Psoas muscle (tissue), 8 donors: ENCODE measurements around the gene CCDC141. TPM values are rescaled to one million over a fixed set of nuclear protein-coding genes. Genes with fewer than 3 reads are reported as not detected.

Experiments used
- ATAC-seq, 4 donors: fragments of 200-7000 bp; cut with Tn5 transposase; one replicate each; pipeline ENCODE4 v1.9.1; 2020; ENCODE audit warnings: moderate library complexity in 3 of 4, mild to moderate bottlenecking in 2 of 4
- DNase-seq, 2 donors: peaks; one replicate each; pipeline ENCODE4 v3.0.0-alpha.2; 2020
- H3K27ac ChIP-seq: fragments of 200-600 bp; one replicate; pipeline ENCODE4 v1.8.0; 2022
- H3K27me3 ChIP-seq, 3 donors: fragments of 200-600 bp in 1 of 3; one replicate each; pipeline versions ENCODE4 v1.6.1 to v1.8.0; 2013 to 2022; ENCODE audit warnings: low read length in 2 of 3, mild to moderate bottlenecking in 2 of 3, moderate library complexity in 1 of 3; ENCODE audit not compliant: insufficient read depth in 3 of 3
- H3K36me3 ChIP-seq, 2 donors: fragments of 200-600 bp in 1 of 2; one replicate each; pipeline versions ENCODE4 v1.6.1 to v1.8.0; 2013 to 2022; ENCODE audit warnings: low read depth in 1 of 2, mild to moderate bottlenecking in 1 of 2, moderate library complexity in 1 of 2; ENCODE audit not compliant: insufficient read depth in 1 of 2
- H3K4me1 ChIP-seq: fragments of 200-600 bp; one replicate; pipeline ENCODE4 v1.8.0; 2022
- H3K4me3 ChIP-seq: fragments of 200-600 bp; one replicate; pipeline ENCODE4 v1.8.0; 2022; ENCODE audit warnings: mild to moderate bottlenecking
- H3K9me3 ChIP-seq: fragments of 200-600 bp; one replicate; pipeline ENCODE4 v1.8.0; 2022
- CTCF ChIP-seq: fragments of 200-600 bp; IDR thresholded peaks from one replicate; pipeline ENCODE4 v1.8.0; 2022; ENCODE audit warnings: antibody characterized with exemption
- WGBS, 3 donors: extraction: QIAGEN DNeasy Blood & Tissue Kit; methylation state at CpG; one replicate each; pipeline versions ENCODE4 v1.1.6 to v1.1.7; 2013; 5-methylcytosine and 5-hydroxymethylcytosine counted together
- intact Hi-C, 2 donors: fragments of 100-400 bp; cut with DNase I; formaldehyde crosslinking; loops; one replicate each; pipeline versions ENCODE4 v1.11.0 to v1.14.2; 2022
- polyA plus RNA-seq, 3 donors: library from polyadenylated mRNA; stranded (reverse); fragments of 200-250 nt; gene quantifications; one replicate each; pipeline ENCODE4 v1.2.3, GENCODE V29; 2013
- total RNA-seq, 4 donors: library from RNA; stranded (reverse); fragmentation: NEBNext Ultra II Directional in 2 of 4; extraction: Animal tissue kit (Norgen Biotek cat#: 25700) in 2 of 4; gene quantifications; one replicate each; pipeline versions ENCODE4 v1.2.1 to v1.2.4, GENCODE V29; 2021 to 2023
- donor health status: healthy with polysubstance abuse.
- donor health status: DM: no; HTN: no; CAD: no; lungs with moderate emphysema.
- donor health status: Bipolar disorder and iron deficiency.
- donor health status: healthy.
- donor health status: DM: yes; HTN: yes; CAD: no.
- donor health status: DM: no; HTN: no; CAD: no.
- donor health status: DM: no; HTN: no; CAD: no.
- donor health status: DM: yes; HTN: yes; CAD: no.

The CCDC141 gene
- total and polyA plus RNA-seq, 7 donors: 0.82 to 14.9 (median 5.9) TPM

- no peak overlapping the region for H3K4me3 ChIP-seq
- H3K4me1 ChIP-seq: no peaks in the 10 kb centered on the region
- no peak for TF ChIP-seq CTCF
- H3K36me3 ChIP-seq: no peaks in the 10 kb centered on the region
- H3K27ac ChIP-seq: no peak overlapping the region
- DNase-seq (no peak), ATAC-seq (no peak)
- intact Hi-C loops: no loop called here
- no peaks in the 10 kb centered on the region for H3K27me3 ChIP-seq
- WGBS, 3 donors: 88 to 91% (median 91%) methylated on average over 4 of the region's 4 CpGs
- H3K9me3 ChIP-seq: no peaks in the 10 kb centered on the region
Measured at GRCh38 chr2:178954049-178954448, 95.9 kb downstream of the CCDC141 start.

GRCh38 chr2:178951266-178952006 lies 98.5 kb downstream of the CCDC141 start:
- TF ChIP-seq CTCF: no peak
- intact Hi-C loops: no loop called here
- no peaks in the 10 kb centered on the region for H3K36me3 ChIP-seq
- no peak overlapping the region for H3K27ac ChIP-seq
- ATAC-seq (no peak), DNase-seq (no peak)
- H3K4me1 ChIP-seq: peaks cover 3% of the 10 kb centered on the region
- WGBS, 3 donors: 91 to 94% (median 92%) methylated on average over 5 of the region's 5 CpGs
- no peaks in the 10 kb centered on the region for H3K27me3 ChIP-seq
- no peaks in the 10 kb centered on the region for H3K9me3 ChIP-seq
- no peak overlapping the region for H3K4me3 ChIP-seq

- 78 to 81% (median 79%) methylated on average over 4 of the region's 4 CpGs for WGBS, 3 donors
- peak in 1 of 4 donors; percentile 71 for ATAC-seq
Measured at GRCh38 chr2:178949584-178949983, 100.4 kb downstream of the CCDC141 start.

GRCh38 chr2:178949151-178949550 lies 100.8 kb downstream of the CCDC141 start:
- intact Hi-C loops: loop anchor here in 1 of 2 donors (10.0 kb wide), 1 partner anchor 176 kb away; no protein-coding TSS in a partner anchor
- DNase-seq: no peak
- Histone ChIP-seq H3K4me1 (peaks cover 11% of the 10 kb centered on the region), H3K27ac (no peak overlapping the region), H3K36me3 (no peaks in the 10 kb centered on the region), H3K27me3 (no peaks in the 10 kb centered on the region), H3K4me3 (no peak overlapping the region), H3K9me3 (no peaks in the 10 kb centered on the region)
- ATAC-seq: no peak
- WGBS, 3 donors: 85 to 96% (median 92%) methylated on average over 2 of the region's 2 CpGs
- TF ChIP-seq CTCF: no peak

More at GRCh38 chr2:178949584-178949983, 100.4 kb downstream of the CCDC141 start:
- intact Hi-C loops: loop anchor here in 1 of 2 donors (10.0 kb wide), 1 partner anchor 175 kb away; no protein-coding TSS in a partner anchor
- no peak for TF ChIP-seq CTCF
- Histone ChIP-seq H3K27ac (no peak overlapping the region), H3K36me3 (no peaks in the 10 kb centered on the region), H3K4me3 (no peak overlapping the region), H3K9me3 (no peaks in the 10 kb centered on the region), H3K4me1 (peaks cover 11% of the 10 kb centered on the region), H3K27me3 (no peaks in the 10 kb centered on the region)
- no peak for DNase-seq
